Right renal cortex interstitium (tissue), 3 donors: ENCODE data around the gene PTPN6. TPM values are rescaled to one million over a fixed set of nuclear protein-coding genes. Genes with fewer than 3 reads are reported as not detected.

Experiments
- DNase-seq, 3 donors: peaks; one replicate each; pipeline ENCODE4 v3.0.0-alpha.2; 2013; ENCODE audit warnings: low read depth in 3 of 3, low spot score in 2 of 3
- polyA plus RNA-seq, 3 donors: library from polyadenylated mRNA; unstranded; fragments of 120-200 nt; gene quantifications; one replicate each; pipeline ENCODE4 v1.2.1, GENCODE V29; 2013; ENCODE audit not compliant: insufficient read length in 3 of 3

Gene PTPN6
- polyA plus RNA-seq, 3 donors = 19.0 to 21.1 (median 19.5) TPM

GRCh38 chr12:6953442-6954315, 2.5 kb downstream of the PTPN6 start:
- no peak for DNase-seq

- no peak for DNase-seq
Observed at GRCh38 chr12:6954316-6955107, 3.4 kb downstream of the PTPN6 start.

DNA sequence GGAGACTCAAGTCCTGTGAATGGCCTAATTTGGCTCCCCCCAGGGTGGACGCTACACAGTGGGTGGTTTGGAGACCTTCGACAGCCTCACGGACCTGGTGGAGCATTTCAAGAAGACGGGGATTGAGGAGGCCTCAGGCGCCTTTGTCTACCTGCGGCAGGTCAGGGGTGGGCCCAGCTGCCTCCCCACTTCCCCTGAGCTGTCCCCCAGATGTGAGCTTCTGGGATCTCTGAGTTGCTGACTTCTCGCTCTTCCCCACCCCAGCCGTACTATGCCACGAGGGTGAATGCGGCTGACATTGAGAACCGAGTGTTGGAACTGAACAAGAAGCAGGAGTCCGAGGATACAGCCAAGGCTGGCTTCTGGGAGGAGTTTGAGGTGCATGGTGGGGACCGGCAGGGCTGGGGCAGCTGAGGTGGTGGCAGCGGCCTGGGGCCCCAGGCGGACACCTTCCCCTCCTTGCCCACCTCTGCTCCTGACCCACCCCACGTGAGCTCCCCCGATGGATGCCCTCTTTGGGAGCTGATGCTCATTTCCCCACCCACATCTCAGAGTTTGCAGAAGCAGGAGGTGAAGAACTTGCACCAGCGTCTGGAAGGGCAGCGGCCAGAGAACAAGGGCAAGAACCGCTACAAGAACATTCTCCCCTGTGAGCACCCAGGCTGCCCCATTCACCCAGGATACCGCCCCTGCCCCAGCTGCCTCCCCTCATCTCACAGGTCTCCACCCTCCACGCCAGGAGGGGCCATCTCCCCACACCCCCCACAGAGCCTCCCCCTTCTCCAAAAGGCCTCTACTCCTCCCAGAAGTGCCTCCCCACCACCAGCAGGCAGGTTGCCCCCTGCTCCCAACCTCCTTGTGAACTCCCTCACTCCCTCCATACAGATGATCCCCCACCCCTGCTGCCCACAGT, 4.2 kb downstream of the PTPN6 start:
- no peak for DNase-seq

DNA sequence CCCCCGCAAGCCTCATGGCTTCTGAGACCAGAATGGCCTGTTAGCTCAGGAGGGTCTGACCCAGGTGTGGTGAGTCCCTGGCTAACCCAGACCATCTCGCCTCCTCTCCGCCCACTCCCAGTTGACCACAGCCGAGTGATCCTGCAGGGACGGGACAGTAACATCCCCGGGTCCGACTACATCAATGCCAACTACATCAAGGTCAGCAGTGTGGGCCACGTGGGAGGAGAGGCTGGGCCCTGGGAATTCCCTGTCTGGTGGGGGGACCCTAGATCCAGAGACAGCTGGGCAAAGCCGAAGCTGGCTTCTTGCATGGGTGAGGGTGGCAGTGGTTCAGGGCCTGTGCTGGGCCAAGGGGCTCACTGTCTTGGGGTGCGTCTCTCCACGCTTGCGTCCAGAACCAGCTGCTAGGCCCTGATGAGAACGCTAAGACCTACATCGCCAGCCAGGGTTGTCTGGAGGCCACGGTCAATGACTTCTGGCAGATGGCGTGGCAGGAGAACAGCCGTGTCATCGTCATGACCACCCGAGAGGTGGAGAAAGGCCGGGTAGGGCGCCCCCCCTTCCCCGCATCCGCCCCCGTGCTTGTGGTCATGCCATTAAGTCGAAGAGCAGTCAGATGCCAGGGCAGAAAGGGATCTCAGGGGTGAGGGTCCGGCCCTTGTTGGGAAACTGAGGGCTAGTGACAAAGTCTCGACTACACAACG, 5.0 kb downstream of the PTPN6 start:
- DNase-seq = no peak

DNA sequence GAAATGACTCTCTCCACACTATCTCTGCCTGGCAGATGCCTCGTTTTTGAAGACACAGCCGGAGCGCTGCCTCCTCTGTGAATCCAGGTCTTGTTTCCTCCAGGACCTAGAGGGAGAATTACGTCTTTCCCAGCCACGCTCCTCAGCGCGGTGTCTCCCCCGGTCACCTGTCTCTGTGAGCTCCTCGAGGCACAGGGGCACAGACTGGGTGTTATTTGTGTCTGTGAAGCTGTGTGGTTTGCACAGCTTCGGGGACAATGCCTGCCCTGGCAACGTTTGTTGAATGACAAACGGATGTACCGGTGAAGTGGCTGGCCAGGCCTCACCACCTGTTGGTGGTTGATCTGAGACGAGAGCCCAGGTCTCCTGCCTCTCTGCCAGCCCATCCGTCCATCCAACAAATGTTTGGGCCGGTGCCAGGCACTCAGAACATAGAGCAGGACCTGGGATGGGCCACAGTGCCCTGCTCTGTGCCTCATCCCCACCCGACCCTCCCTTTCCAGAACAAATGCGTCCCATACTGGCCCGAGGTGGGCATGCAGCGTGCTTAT, 6.1 kb downstream of the PTPN6 start:
- no peak for DNase-seq

- no peak for DNase-seq
Observed at GRCh38 chr12:6957741-6958608, 6.8 kb downstream of the PTPN6 start.

DNA sequence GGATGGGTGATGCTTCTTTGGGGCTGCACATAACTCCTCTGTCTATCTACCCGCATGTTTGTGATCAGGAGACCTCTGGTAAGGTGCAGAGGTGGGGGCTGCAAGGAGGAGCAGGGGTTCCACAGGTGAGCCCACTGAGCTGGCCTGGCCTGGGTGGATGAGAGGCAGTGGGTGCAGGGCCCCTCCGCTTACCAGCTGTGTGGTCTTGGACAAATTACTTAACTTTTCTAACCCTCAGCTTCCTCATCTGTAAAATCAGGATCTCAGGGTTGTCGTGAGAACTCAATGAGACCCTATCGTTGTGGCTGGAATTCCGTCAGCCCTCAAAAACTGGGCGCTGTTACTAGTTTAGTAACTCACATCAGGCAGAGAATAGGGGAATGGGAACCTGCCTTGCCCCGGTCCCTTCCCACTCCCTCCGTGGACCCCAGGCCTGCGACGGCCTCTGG, 7.5 kb downstream of the PTPN6 start:
- no peak for DNase-seq

DNA sequence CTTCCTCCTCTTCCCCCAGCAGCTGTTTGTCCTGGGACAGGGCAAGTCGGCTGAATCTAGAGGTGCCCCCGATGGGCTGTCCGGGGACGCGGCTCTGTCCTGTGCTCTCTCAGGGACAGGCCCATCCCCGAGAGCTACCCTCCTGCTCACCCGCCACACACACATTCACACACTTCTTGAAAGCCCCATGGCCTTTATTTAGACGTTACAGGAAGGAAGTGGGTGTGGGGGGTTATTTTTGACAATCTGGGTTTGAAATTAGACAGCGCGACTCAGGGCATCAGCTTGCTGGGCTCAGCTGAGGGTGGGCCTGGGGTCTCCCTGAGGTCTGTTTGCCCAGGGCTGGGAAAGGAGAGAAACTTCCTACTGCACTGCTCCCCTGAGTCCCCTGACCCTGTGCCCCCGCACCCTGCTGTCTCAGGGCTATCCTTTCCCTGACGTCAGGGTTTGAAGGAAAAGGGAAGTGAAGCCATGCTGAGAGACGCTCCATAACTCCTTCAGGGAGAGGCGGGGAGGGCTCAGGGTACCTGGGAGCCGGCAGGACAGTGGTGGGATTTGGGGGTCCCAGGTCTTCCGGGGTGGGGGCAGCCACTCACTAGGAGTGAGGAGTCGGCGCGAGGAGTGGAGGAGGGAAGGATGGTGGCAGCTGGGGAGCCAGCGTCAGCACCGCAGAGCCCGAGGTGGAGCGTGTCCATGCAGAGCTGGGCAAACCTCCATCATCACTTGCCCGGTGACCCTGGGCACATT, 8.1 kb downstream of the PTPN6 start:
- no peak for DNase-seq

- no peak for DNase-seq
Observed at GRCh38 chr12:6959805-6960592, 8.8 kb downstream of the PTPN6 start.

DNA sequence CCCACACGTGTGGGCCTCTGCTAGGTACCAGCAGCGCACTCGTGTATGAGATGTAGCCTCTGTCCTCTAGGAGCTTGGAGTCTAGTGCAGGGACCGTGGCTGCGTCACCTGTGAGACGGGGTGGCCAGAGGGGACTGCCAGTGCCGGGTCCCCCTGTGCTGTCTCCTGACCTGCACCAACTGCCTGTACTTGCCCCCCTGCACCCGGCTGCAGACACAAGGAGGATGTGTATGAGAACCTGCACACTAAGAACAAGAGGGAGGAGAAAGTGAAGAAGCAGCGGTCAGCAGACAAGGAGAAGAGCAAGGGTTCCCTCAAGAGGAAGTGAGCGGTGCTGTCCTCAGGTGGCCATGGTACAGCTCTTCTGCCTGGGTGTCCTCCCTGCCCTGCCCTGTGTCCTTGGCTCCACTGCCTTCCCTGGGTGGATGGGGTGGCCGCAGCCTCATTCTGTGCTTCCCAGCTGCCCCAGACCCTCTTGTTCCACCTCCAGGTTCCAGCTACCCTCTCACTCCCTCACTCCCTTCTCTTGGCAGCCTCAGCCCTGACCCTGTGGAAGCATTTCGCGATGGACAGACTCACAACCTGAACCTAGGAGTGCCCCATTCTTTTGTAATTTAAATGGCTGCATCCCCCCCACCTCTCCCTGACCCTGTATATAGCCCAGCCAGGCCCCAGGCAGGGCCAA, 9.6 kb downstream of the PTPN6 start:
- DNase-seq = no peak

- no peak for DNase-seq
Observed at GRCh38 chr12:6961278-6961694, 10.1 kb downstream of the PTPN6 start.

GRCh38 chr12:6961695-6962284, 10.6 kb downstream of the PTPN6 start:
- DNase-seq = no peak

DNA sequence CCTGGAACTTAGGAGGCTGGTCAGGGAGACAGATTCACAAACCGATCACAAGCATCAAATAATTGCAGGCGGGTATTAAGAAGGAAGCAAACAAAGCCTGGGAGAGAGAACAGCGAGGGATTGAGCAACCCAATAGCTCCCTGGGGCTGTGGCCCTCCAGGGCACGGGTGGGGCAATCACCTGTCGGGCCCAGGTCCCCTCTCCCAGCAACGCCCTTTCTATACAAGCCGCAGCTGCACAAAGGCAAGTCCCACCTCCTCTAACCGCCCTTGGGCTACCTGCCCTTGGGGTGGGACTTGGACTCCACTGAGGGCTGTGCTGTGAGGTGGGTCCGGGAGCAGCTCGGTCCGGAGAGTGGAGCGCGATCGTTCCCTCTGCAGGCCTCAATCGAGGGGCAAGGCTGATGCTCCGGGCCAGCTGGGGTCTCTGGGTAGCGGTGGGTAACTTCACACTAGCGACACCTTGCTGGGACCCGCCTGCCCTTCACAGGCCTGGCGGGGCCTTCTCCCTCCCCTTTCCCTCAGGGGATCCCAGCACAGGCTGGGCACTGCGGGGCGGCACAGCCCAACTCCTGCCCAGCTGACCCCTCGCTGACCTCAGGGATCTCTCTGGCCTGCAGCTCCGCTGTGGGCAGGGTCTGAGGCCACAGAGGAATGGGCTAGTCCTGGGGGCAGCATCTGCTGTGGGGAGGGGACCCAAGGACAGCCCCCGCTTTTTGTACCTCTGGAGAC, 11.3 kb downstream of the PTPN6 start:
- no peak for DNase-seq

GRCh38 chr12:6963016-6963731, 12.0 kb downstream of the PTPN6 start:
- DNase-seq = no peak

DNA sequence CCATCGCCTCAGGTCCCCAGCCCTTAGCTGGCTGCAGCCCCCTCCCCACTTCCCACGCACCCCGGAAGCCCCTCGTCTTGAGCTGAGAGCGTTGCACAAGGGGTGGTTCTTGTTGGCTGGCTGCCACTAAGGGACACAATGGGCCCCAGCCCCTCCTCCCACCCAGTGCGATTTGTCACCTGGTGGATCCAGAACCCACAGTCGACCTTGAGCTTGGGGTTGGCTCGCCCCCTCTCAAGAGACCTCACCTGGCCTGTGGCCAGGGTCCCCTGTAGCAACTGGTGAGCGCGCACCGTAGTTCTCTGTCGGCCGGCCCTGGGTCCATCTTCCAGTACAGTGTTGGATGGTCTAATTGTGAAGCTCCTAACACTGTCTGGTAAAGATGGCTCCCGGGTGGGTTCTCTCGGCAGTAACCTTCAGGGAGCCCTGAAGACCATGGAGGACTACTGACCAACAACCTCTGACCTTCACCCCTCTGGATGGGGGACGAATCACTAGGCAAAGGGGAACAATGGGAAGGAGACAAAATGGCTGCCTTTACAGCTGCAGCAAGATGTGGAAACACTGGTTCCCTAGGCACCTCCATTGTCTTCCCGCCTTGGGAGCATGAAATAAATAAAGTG, 12.7 kb downstream of the PTPN6 start:
- no peak for DNase-seq
